VCaP (cell line): Measurements from ENCODE around the gene NAPA.

Source experiments
- H3K27ac ChIP-seq: fragments of 450-650 bp; 2 replicates; pipeline ENCODE4 v1.5.1; 2017
- CTCF ChIP-seq: fragments of 450-650 bp; conservative IDR thresholded peaks from 2 replicates; pipeline ENCODE4 v1.5.1; 2017; ENCODE audit warnings: mild to moderate bottlenecking, moderate library complexity

Gene NAPA

DNA sequence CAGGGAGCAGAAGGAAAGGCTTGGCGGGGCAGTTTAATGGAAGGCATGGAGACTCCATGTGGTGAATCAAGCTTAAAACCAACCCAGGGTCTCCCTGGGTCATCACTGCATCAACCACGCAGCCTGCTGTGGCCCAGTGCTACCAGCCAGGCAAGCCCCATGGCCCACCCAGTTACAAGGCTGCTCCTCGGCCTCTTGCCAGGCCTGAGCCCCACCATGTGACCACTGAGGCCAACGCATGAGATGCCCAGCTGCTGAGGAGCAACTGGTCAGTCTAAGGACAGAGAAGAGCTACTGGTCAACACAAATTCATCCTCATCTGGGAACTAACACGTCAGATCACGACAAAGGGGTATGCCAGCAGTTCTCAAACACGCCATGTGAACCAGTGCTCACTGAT is 15.5 kb downstream of the NAPA start:
- H3K27ac ChIP-seq: peak overlapping the region; percentile 68
- no peak for TF ChIP-seq CTCF

DNA sequence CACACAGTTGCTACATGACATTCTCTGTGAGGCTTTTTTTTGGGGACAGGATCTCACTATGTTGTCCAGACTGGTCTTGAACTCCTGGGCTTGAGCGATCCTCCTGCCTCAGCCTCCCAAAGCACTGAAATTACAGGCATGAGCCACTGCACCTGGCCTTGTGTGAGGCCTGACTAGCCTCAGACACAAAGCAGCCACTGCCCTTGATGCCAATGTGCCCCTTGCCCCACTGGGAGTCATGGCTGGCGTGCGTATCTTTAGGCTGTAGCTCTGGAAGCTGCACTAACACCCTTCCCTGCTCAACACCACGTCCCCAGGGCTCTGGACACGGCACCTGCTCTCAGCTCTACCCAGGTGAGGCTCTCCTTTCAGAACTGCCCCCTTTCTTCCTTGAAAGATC is 16.3 kb downstream of the NAPA start:
- TF ChIP-seq CTCF: no peak

DNA sequence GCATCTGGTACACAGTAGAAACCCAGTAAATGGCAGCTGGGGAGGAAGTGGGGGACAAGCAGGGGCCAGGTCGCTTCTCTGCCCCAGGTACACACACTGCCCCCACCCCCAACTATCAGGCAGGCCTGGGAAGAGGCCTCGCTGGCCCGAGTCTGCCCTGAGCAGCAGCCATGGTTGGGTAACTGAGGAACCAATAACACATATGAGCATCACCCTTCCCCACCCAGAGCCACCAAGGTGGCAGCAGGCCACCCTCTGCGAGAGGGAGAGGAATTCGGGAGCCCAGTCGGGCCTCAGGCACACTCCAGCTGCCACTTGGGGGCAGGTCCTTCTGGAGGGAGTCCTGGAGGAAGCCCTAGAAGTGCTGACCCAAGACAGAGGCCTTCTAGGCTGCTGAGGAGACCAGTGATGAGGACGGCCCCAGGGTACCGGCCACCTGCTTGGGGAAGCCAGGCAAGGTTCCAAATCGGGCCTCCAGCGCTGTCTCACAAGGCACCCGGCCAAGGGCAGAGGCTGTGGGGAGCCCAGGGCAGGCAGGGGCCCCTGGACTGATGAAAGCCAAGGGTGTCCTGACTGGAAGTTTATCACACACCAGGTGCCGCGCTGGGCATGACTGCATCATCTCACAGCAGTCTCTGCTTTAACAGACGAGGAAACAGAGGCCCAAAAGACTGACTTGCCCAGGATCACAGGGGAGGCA is 16.9 kb downstream of the NAPA start:
- H3K27ac ChIP-seq: peak overlapping the region; percentile 68; the same call in 1 of the 2 replicates
- TF ChIP-seq CTCF: no peak

More for the DNA sequence above, 16.3 kb downstream of the NAPA start:
- H3K27ac ChIP-seq: peak overlapping the region; percentile 68; the same call in 1 of the 2 replicates

- no peak for TF ChIP-seq CTCF
Measured at GRCh38 chr19:47497050-47497766, 17.7 kb downstream of the NAPA start.

DNA sequence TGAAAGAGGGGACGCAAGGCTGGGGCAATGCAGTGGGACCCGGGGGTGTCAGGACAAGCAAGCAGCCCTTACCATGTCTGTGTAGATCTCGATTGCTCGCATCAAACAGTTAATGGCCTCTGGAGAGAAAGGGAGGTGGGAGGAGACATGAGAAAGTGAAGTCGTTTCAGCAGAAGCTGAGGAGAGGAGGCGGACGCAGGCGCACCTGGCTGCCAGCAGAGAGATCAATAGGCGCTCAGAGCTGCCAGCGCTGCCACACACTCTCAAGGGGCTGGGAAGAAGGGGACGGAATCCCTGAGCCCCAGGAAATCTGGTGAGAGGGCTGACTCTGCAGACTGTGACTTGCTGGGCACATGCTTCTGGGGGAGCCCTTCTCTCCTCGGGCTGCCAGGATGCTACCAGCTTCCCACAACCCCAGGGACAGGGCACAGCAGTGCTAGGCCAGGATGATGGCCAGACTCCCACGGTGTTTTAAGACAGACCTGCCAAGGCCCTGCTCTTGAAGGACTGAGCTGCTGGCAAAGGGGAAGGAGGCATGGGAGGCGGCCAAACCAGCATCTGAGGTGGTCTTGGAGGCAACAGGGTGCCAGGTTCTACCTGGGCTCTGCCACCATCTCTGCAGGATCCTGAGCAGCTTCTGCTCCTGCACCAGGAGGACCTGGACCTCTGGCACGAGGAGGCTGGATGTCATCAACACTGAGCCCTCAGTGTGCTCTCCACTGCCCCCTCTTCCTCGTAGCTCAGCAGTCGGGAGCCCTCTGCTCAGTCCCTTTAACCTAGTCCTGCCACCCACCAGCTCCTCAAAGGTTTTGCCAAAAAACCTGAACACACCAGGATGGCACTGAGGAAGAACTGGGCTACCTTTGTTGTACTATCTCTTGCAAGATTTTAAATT is 19.1 kb downstream of the NAPA start:
- no peak for TF ChIP-seq CTCF
- H3K27ac ChIP-seq: peak overlapping the region; percentile 43

More at GRCh38 chr19:47497050-47497766, 17.7 kb downstream of the NAPA start:
- peak overlapping the region; percentile 68; the same call in 1 of the 2 replicates for H3K27ac ChIP-seq

DNA sequence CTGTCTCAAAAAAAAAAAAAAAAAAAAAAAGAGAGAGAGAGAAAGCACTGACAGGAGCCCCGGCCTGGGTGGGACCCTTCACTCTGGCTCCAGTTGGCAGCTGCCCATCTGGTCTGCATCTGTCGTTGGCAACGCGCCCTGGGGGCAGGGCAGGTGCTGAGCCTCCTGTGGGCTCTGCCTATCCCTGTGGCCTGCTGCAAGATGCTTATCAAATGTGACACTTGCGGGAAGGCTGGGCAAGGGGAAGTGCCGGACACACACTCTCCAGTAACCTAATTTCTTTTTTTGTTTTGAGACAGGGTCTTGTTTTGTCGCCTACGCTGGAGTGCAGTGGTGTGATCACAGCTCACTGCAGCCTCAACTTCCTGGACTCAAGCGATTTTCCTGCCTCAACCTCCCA is 20.1 kb downstream of the NAPA start:
- TF ChIP-seq CTCF: no peak
- H3K27ac ChIP-seq: peak overlapping the region; percentile 43; the same call in 1 of the 2 replicates

DNA sequence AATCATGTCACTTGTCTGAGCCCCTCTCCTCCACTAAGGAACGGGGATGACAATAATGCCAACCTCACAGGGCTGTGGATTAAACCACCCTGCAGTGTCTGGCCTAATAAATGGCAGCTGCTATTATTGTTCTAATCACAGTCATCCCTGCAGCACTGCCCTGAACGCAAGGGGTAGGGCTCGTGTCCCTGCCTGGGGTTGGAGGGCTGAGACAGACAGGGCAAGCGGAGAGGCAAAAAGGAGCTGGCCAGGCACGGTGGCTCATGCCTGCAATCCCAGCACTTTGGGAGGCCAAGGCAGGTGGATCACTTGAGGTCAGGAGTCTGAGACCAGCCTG is 20.7 kb downstream of the NAPA start:
- no peak overlapping the region; the same call in 1 of the 2 replicates for H3K27ac ChIP-seq
- no peak for TF ChIP-seq CTCF
